HG03521 (cell line): ENCODE data around the gene VWA8.
A peak's percentile ranks its signal among the peaks of the same experiment; 100 is the strongest.
"Not testable (repeated sequence)": the region's sequence is repeated elsewhere in the genome, so short reads cannot be mapped to it uniquely, and the experiment has no call there.

Experiments used
- ATAC-seq: cut with Tn5 transposase; IDR thresholded peaks from one replicate; pipeline ENCODE4 v1.9.1; 2021; ENCODE audit warnings: mild to moderate bottlenecking, moderate library complexity; ENCODE audit not compliant: unreplicated experiment

VWA8 gene

DNA sequence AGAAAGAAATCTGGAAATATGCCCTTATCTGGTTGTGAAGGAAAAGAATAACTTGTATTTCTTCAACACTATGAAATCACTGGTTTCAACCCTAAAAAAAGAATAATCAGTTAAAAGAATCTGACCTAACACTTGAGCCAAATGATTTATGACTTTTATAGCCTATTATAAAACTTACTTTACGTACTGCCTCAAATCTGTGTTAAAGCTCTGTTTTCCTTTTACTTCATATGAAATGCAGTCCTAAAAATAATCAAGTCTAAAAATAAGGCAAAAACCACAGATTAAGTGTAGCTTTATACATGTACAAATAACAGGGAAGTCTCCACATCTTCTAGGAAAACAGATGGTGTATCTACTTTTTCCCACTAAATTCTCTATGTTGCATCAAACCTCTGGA lies 101.3 kb downstream of the VWA8 start:
- no peak for ATAC-seq

DNA sequence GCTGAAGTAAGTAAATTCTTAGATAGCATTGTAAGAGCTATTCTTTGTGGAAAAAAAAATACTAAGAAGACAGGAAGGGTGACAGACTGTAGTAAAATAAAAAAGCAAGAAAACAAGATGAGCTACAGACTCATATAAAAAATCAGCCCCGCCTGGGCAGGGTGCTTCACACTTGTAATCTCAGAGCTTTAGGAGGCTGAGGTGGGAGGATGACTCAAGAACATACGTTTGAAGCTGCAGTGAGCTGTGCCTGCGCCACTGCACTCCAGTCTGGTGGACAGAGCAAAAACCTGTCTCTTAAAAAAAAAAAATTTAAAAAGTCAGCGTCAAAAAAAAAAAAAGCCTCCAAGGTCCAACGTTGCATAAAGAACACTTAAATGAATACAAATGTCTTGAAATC lies 102.1 kb downstream of the VWA8 start:
- no peak for ATAC-seq

DNA sequence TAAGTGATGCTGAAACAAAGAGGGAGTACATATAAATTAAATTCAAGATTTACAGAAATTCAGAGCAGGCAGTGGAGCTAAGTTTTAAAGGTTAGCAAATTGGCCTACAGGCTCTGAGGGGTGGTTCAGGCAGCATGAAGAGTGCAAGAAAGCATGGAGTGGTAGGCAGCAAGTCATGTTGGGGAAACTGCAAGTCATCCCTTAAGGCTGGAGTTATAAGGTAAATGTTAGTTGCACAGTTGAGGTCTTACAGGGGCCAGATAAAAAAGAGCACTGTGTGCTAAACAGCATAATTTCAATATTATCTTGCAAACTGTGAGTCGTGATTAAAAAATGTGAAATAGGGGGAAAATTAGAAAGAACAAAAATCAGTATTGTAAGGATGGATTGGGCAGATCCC lies 106.2 kb downstream of the VWA8 start:
- no peak for ATAC-seq

DNA sequence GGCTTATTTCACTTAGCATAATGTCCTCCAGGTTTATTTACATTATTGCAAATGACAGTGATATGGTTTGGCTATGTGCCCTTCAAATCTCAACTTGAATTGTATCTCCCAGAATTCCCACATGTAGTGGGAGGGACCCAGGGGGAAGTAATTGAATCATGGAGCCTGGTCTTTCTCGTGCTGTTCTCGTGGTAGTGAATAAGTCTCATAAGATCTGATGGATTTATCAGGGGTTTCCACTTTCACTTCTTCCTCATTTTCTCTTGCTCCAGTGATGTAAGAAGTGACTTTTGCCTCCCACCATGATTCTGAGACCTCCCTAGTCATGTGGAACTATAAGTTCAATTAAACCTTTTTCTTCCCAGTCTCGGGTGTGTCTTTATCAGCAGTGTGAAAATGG lies 109.6 kb downstream of the VWA8 start:
- ATAC-seq: no peak

DNA sequence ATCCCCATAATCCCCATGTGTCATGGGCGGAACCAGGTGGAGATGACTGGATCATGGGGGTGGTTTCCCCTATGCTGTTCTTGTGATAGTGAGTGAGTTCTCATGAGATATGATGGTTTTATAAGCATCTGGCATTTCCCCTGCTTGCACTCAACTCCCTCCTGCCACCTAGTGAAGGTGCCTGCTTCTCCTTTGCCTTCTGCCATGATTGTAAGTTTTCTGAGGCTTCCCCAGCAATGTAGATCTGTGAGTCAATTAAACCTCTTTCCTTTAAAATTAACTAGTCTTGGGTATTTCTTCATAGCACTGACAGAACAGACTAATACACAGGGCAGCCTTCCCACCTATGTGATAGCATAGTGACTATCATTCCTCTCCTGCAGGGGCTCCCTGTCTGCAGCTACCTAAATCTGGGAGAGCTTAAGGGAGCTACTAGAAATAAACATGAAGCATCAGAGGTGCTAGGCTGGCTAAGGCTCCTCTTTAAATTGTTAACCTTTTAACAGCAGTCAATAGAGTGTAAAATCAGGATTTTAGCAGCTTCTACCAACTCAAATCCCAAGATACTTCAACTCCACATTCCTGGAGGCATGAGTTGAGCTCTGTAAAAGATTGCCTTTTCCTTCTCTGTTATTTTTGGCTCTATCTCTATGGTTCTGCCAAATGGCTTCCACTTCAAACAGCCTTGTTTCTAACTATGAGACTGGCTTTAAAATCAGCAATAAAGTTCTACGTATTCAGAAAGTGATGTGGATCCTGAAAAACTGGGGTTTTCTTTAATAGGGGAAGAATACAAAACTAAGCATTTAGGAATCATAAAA lies 112.3 kb downstream of the VWA8 start:
- ATAC-seq: no peak

DNA sequence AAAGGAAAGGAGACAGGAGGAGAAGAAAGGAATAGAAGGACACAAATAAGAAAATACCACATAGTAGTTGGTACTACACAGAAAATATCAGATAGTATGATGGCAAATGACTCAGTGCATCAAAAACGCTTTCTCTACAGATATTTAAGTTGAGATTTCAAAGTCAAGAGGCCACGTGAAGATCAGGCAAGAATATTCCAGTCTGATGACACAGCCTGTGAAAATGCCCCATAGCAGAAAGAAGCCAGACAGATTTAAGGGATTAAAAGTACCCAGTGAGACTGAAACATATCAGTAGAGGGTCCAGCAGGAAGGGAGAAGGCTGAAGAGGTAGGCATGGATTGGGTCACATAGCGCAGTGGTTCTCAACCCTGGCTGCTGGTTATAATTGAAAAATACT lies 113.7 kb downstream of the VWA8 start:
- ATAC-seq: no peak

DNA sequence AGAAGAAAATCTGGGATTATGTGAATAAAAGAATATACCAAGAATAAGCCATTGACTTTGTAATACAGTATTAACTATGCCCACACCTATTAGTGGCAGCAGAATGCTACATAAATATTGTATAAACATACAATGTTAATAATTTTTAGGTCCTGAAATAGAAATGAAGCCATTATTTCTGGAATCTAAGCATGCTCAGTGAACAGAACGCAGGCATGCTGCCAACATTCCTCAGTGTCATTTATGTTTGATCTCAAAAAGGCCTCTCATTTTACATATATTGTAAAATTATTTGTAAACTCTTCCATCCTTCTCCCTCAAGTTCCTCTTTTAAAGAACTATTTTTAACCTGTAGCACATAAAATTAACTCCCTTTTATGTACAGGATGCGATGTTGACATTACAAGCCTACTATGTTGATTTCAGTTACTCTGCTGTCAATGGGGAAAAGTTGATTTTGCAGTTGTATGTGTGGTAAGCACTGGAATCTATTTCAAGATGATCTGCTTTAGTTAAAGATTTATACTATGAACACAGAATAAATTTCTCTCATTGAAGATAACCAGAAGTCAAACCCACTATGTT lies 118.8 kb downstream of the VWA8 start:
- ATAC-seq: no peak

DNA sequence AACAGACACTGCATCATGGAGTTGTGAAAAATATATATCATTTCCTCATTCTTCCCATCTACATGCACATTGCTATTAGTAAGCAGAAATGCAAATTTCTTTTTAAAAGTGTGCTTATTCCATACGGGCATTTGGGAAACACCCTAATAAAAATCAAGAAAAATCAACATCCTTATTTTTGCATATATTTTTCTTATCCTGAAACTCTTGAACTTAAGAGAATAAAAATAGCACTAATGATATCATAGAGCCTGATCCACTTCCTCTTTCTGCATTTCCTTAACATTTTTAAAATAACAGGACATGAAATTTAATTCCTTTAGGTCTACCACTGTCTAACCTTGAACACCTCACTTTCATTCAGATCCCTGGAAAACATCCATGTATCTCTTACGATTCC lies 123.3 kb downstream of the VWA8 start:
- ATAC-seq: no peak

DNA sequence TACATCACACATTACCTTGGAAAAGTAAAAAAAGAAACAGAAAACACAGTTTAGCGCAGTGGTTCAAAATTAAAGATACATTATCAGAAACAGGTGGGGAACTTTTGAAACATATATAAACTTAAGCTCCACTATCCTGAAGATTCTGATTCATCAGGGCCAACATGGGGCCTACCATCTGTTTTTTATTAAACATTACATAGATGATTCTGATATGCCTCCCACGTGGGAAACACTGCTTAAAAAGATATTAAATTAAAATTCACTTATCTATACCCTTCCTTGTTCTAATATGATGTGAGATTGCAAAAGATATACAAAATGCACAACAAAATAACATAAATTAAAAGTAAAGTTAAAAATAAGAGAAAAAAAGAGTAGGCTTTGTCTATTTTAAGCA lies 125.0 kb downstream of the VWA8 start:
- ATAC-seq: no peak

DNA sequence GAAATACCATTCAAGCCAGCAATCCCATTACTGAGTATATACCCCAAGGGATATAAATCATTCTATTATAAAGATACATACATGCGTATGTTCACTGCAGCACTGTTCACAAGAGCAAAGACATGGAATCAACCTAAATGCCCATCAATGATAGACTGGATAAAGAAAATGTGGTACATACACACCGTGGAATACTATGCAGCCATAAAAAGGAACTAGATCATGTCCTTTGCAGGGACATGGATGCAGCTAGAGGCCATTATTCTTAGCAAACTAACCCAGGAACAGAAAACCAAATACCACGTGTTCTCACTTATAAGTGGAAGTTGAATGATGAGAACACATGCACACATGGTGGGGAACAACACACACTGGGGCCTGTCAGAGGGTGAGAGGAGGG lies 126.2 kb downstream of the VWA8 start:
- not testable (repeated sequence) for ATAC-seq

DNA sequence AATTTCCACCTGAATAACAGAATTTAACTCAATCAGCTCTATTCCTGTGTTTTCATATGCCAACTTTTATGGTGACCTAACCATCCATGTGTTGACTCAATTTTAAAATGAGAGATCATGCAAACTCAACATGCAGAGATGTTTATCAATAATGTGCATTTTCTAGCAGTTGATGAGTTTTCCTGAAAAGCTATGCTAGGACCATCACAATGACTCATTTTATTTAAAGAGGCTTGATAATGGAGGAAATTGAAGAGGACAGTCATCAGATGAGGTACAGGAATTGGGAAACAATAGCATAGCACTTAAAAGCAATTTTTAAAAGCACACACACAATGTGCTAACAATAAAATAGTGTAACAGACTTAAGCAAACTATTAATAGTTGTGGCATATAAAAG lies 127.1 kb downstream of the VWA8 start:
- no peak for ATAC-seq

DNA sequence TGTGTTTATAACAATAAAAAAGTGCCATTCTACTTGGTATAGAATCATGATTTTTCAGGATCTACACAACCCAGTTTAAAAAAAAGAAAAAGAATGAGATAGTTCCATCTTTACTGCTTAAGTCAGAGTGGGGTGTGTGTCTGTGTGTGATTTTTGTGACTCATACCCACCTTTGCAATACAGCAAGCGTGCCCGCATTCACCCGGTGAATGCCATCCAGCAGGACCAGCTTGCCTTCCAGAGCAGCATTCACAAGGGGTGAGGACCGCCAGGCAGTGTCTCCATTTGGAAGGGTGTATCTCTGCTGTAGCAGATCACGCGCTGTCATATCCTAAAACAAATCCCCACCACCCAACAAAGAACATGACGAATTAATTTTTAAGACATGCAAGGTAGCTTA lies 127.7 kb downstream of the VWA8 start:
- no peak for ATAC-seq

DNA sequence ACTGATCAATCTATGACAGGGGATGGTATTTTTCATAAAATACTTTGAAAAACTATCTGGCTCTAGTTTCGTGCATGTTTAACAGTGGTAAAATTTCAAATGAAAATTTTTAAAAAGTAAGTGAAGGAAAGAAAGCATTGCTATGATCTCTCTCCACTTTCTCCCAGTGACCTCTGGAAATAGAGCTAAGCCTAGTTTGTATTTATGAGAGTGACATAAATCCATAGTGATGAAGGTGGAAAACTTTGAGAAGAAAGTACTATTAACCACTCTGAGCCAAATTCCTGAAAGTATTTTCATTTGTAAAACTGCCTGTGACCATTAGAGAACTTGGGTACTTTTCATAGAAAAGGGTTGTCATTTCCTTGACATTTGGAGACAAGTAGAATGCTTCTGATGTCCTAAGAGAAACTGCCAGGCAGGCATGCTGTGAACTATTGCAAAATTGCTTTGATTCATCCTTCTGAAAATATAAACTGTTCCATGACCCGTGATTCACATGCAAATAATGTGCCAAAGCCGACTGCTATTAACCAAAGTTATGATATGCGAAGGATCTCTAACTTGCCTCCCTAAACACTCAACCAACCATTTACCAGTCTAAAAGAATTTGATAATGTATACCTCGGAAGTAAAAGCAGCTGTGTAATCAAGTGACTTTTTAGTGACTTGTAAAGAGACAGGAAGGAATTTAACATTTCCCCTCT lies 133.2 kb downstream of the VWA8 start:
- ATAC-seq: no peak

DNA sequence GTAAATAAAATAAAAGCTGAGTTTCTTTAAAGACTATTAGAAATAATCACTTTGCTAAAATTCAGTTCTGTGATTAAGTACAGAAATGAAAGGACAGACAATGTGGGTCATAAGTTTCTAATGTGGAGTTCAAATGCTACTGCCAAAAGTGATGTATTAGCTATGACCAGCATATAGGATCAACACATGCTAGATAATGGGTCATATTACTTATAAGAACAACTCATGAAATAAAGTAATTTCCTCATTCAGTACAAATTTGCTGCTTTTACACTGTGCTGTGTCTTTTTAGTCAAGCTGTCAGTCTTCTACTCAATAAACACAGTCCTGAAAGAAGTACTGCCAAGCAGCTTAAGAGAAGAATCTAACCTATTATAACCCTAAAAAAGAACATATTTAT lies 135.2 kb downstream of the VWA8 start:
- ATAC-seq: no peak

DNA sequence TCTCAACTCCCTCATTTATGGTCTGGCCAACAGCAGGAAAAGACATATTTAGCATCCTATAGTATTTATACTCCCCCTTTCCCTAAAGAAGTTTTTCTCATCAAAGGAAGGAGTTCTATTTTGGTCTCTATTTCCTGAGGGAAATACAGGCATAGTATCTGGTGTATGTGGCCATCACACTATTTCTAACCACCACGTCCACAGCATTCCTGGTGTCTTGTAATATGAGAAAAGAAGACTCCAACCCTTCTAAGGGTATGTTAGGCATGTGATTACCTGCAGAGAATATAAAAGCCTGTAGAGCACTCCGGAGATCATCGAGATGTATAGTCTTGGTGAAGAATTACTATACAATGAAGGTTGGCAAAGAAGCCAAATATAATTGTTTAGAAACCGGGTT lies 137.4 kb downstream of the VWA8 start:
- no peak for ATAC-seq

DNA sequence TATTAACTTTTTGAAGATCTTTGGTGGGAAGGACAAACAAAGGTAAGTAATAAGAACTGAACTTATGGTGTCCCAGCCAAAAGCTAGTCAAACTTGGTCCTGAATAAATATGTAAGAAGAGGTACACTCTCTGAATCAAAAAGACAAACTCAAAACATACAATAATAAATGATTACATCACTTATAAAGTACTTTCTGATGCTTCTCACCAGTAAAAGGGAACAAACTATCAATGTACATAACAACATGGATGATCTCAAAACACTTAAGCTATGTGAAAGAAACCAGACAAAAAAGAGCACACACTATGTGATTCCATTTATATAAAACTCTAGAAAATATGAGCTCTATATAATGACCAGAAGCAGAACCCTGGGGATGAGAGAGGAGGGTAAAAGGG lies 138.3 kb downstream of the VWA8 start:
- no peak for ATAC-seq

DNA sequence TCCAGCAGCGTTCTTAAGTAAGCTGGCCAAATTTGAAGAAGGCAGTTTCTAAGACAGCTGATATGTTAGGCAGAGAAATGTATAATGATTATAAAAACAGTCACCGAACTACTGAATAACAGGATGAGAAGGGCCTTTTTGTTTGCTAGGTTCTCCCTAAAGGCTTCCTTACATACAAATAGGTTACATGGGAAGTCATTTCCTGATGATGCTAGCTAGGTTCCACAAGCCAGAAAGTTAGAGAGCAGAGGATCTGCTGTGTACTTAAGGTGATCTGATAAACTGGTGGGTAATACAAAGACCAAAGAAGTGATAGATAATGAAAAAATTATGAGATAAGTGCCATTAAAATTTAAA lies 139.7 kb downstream of the VWA8 start:
- no peak for ATAC-seq

DNA sequence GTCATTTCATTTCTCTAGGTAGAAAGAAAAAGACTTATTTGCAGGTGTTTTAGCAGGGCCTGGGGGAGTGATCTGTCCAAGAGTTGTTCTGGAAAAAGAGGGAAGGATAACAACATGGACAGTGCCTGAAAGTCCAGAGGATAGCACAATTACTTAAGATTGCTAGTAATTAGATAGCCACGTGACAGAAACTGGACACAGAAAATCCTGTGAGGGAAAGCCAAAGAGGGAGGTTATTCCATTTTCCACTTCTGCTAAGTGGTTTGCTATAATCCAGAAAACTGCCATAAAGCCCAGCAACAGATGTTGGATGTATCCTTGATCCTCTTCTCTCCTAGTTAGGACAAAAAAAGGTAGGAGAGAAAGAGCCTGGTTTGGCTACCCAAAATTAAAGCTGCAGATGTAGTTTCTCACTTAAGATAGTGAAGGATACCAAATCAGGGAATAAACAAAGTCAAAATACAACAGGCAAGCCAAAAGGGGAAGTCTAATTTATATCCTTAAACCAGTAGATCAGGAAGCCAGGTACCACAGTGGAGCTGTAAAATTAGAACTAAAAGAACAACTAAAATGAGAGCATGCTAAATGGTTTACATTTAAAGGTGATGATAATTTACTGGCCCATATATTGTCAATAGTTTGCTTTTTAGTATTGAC lies 140.2 kb downstream of the VWA8 start:
- no peak for ATAC-seq

DNA sequence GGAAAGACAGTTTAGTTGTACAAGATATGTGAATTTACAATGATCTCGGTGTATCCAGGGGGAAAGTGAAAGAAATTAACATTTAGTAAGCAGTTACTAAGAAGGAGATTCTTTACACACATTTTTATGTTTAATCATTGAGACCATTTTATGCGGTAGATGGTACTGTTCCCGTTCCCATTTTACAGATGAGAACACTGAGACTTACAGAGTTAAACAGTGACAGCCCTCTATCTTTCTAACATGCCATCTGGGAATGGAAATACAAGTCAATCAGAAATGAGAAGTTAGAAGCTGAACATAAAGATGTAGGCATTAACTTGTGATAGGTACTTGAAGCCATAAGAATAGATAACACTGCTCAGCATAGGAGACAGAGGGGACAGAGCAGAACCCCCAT lies 144.9 kb downstream of the VWA8 start:
- no peak for ATAC-seq

DNA sequence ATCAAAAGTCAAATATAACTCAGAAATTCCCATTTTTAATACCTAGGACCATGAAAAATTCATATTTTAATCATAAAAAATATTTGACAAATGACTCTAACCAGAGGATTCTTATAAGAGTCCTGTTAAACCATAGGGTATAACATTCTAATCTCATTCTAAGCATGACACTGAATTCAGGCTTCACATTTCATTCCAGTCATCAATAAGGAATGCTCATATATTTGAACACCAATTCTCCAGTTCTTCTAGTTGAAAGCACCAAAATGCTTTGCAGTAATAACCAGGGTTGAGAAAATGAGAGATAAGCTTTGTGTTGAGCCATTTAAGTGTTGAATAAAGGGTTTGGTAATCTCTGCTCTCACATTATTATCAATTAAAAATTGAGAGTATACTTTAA lies 147.5 kb downstream of the VWA8 start:
- ATAC-seq: no peak

DNA sequence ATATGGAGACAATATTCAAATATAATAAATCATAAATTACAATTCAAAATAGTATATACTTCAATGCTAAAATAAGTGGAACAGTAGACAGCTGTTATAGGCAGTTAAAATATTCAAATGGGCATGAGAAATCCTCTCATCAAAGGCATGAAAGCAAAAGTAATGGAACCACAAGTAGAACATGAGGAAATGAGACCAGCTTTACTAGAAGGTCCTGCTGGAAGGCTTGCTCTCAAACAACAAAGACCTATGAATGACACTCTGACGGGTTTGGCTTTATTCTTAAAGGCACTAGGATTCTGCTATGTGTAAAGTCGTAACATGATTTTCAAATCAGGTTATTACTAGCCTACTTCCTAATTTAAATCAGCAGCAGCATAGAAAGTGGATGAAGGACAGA lies 148.1 kb downstream of the VWA8 start:
- ATAC-seq: peak; percentile 56

DNA sequence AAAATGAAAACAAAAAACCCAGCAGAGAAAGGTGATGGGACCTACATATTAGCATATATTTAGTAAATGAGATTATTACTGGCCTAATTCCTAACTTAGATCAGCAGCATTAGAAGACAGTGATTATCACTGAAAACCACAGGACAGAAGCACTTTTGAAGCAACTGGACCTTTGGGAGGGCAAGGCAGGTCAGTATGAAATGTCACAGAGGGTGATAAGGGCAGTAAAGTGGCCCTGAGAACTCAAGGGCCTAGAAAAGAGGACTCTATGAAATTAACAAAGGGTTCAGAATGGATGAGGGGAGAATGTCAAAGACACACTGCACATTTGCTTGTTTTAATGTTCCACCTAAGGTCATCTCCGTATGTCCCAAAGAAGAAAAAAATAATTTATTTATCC lies 148.7 kb downstream of the VWA8 start:
- ATAC-seq: no peak
